PFSK-1 (cell line): ENCODE results near the gene MGARP.

Source experiments
- FOXP2 ChIP-seq: optimal IDR thresholded peaks from 2 replicates; pipeline ENCODE3; 2011; ENCODE audit warnings: borderline replicate concordance, control low read depth, inconsistent platforms; ENCODE audit not compliant: insufficient read depth; ENCODE audit errors: extremely low read length, extremely low read depth
- POLR2AphosphoS5 ChIP-seq: IDR thresholded peaks from 2 replicates; pipeline ENCODE4 v1.6.1; 2012; ENCODE audit warnings: low read depth, mild to moderate bottlenecking, control low read depth, low read length, moderate library complexity
- SIN3A ChIP-seq: IDR thresholded peaks from 2 replicates; pipeline ENCODE4 v1.6.1; 2012; ENCODE audit warnings: mild to moderate bottlenecking, low read length, moderate library complexity, borderline replicate concordance; ENCODE audit not compliant: insufficient read depth
- TAF1 ChIP-seq: IDR thresholded peaks from 2 replicates; pipeline ENCODE4 v1.6.1; 2012; ENCODE audit warnings: low read length, control low read depth, borderline replicate concordance; ENCODE audit not compliant: insufficient read depth
- TF ChIP-seq, protein P1 (sequence below), 2 experiments: IDR thresholded peaks; 2 replicates each; pipeline versions ENCODE4 v1.6.1 to v1.8.0; 2011 to 2012; ENCODE audit warnings: low read depth in 2 of 2, low read length in 2 of 2, control low read depth in 1 of 2, inconsistent platforms in 1 of 2, mild to moderate bottlenecking in 1 of 2, moderate library complexity in 1 of 2; ENCODE audit not compliant: insufficient read depth in 1 of 2

Gene MGARP

GRCh38 chr4:139243448-139244365 is 36.3 kb downstream of the MGARP start:
- TF ChIP-seq POLR2AphosphoS5 (no peak), SIN3A (no peak), FOXP2 (no peak)

GRCh38 chr4:139242511-139243051 is 37.4 kb downstream of the MGARP start:
- TF ChIP-seq FOXP2 = no peak

DNA sequence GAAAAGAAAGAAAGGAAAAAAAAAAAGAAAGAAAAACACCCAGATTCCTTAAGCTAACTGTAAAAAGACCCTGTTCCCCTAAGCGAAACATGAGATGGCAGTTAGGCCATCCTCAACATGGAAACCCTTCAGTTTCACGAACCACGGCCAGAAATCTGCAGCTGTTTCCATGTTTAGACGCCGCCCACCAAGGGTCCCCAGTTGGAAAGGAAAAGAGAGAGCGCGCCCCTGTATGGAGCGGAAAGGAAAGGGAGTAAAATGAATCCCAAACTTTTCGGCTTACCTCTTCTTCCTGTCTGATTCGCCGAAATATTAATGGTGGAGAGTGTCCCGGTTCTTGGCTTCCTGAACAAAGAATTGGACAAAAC is 38.3 kb downstream of the MGARP start:
- no peak for TF ChIP-seq TAF1
- TF ChIP-seq, protein P1, sequence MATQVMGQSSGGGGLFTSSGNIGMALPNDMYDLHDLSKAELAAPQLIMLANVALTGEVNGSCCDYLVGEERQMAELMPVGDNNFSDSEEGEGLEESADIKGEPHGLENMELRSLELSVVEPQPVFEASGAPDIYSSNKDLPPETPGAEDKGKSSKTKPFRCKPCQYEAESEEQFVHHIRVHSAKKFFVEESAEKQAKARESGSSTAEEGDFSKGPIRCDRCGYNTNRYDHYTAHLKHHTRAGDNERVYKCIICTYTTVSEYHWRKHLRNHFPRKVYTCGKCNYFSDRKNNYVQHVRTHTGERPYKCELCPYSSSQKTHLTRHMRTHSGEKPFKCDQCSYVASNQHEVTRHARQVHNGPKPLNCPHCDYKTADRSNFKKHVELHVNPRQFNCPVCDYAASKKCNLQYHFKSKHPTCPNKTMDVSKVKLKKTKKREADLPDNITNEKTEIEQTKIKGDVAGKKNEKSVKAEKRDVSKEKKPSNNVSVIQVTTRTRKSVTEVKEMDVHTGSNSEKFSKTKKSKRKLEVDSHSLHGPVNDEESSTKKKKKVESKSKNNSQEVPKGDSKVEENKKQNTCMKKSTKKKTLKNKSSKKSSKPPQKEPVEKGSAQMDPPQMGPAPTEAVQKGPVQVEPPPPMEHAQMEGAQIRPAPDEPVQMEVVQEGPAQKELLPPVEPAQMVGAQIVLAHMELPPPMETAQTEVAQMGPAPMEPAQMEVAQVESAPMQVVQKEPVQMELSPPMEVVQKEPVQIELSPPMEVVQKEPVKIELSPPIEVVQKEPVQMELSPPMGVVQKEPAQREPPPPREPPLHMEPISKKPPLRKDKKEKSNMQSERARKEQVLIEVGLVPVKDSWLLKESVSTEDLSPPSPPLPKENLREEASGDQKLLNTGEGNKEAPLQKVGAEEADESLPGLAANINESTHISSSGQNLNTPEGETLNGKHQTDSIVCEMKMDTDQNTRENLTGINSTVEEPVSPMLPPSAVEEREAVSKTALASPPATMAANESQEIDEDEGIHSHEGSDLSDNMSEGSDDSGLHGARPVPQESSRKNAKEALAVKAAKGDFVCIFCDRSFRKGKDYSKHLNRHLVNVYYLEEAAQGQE (IDR thresholded peaks at IDR 0.05; ENCODE audit: insufficient read depth in 1 of 2, low read depth in 2 of 2, low read length in 2 of 2) = no peak
- TF ChIP-seq SIN3A = no peak
- TF ChIP-seq POLR2AphosphoS5 = no peak
- no peak for TF ChIP-seq FOXP2

DNA sequence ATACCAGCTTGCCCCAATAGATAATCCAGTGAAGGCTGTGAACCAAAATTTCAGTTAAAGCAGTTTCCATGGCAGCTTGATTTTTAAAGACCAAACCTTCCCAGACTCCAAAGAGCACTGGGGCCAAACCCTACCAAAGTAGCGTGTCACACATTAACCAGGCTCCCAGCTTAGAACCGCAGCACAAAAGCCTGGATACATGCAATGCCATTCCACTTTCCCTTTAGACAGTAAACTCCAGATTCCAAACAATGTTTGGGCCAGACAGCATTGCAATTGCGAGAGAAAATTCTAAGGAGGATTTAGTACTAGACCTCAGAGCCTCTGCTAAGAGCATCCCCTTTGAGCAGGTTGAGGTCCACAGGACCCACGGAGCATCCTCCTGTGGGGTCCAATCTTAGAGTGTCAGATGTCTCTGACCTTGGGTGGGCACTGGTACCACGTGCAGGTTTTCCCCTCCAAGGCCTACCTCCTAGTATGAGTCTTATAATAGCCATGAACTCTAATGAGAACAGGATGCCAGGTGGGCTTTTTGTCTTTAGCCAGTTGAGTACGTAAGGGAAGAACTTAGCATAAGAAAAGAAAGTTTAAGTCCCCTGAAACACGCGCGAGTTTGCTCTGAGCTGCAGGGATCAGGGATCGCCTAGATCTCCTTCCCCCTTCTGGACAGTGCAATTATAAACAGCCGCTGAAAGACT is 38.8 kb downstream of the MGARP start:
- TF ChIP-seq, protein P1 (IDR thresholded peaks at IDR 0.05; ENCODE audit: insufficient read depth in 1 of 2, low read depth in 2 of 2, low read length in 2 of 2) = no peak
- TF ChIP-seq SIN3A (no peak), POLR2AphosphoS5 (no peak), TAF1 (no peak), FOXP2 (no peak)

DNA sequence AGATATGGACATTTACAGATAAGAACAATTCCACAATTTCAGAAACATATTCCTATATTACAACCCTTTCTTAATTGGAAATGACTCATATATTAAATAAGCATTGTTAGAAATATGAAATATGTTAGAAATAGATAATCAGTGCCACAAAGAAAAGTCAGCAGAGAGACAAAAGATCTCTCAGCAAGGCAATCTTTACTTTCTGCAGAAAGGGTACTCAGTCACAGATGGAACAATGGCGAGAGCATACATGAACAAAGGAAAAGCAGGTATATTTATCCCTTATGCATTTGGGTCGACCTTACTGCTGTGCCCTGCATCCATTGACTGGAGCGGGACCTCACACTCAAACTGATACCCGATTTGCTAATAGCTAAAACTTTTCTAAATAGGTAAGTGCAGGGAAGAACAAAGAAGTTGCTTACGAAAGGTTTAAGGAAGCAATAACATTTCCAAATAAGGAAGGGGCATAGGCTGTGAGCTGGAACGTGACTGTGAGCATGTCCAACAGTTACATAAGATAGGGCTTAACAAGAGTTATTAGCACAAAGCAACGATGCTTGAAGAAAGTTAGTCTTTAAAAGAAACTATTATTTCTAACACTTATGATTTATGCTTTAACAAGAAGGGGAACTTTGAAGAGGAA is 40.8 kb downstream of the MGARP start:
- TF ChIP-seq POLR2AphosphoS5 (no peak), SIN3A (no peak), TAF1 (no peak), FOXP2 (no peak)
- TF ChIP-seq, protein P1 (IDR thresholded peaks at IDR 0.05; ENCODE audit: insufficient read depth in 1 of 2, low read depth in 2 of 2, low read length in 2 of 2) = no peak

- TF ChIP-seq POLR2AphosphoS5 = no peak
- TF ChIP-seq, protein P1 (IDR thresholded peaks at IDR 0.05; ENCODE audit: insufficient read depth in 1 of 2, low read depth in 2 of 2, low read length in 2 of 2) = no peak
- TF ChIP-seq TAF1 = no peak
- no peak for TF ChIP-seq FOXP2
- no peak for TF ChIP-seq SIN3A
These were observed 45.8 kb downstream of the MGARP start for GRCh38 chr4:139234253-139234652.
